Pons (tissue), 1 donor: Measurements from ENCODE around the gene SPON1.
"Not testable (repeated sequence)": the region's sequence is repeated elsewhere in the genome, so short reads cannot be mapped to it uniquely, and the experiment has no call there.

Source experiments
- DNase-seq: peaks from one replicate; pipeline ENCODE4 v3.0.0-alpha.2; 2016; ENCODE audit warnings: low spot score

Gene SPON1

DNA sequence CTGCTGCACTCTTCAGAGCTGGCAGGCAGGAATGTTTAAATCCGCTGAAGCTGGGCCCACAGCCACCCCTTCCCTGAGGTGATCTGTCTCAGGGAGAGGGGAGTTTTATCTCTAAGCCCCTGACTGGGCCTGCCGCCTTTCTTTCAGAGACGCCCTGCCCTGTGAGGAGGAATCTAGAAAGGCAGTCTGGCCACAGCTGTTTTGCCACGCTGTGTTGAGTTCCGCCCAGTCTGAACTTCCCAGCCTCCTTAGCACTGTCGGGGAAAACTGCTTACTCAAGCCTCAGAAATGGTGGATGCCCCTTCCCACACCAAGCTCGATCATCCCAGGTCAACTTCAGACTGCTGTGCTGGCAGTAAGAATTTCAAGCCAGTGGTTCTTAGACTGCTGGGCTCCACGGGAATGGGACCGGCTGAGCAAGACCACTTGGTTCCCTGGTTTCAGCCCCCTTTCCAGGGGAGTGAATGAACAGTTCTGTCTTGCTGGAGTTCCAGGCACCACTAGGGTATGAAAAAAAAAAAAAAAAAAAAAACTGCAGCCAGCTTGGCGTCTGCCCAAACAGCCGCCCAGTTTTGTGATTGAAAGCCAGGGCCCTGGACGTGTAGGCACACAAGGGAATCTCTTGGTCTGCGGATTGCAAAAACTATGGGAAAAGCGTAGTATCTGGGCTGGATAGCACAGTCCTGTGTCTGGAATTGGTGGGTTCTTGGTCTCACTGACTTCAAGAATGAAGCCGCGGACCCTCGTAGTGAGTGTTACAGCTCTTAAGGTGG is 127.4 kb downstream of the SPON1 start:
- DNase-seq, result no peak

DNA sequence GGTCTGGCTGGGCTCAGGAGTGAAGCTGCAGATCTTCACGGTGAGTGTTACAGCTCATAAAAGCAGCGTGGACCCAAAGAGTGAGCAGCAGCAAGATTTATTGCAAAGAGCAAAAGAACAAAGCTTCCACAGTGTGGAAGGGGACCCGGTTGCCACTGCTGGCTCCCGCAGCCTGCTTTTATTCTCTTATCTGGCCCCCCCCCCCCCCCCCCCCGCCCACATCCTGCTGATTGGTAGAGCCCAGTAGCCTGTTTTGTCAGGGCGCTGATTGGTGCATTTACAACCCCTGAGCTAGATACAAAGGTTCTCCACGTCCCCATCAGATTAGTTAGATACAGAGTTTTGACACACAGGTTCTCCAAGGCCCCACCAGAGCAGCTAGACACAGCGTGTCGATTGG is 128.1 kb downstream of the SPON1 start:
- DNase-seq, result not testable (repeated sequence)

DNA sequence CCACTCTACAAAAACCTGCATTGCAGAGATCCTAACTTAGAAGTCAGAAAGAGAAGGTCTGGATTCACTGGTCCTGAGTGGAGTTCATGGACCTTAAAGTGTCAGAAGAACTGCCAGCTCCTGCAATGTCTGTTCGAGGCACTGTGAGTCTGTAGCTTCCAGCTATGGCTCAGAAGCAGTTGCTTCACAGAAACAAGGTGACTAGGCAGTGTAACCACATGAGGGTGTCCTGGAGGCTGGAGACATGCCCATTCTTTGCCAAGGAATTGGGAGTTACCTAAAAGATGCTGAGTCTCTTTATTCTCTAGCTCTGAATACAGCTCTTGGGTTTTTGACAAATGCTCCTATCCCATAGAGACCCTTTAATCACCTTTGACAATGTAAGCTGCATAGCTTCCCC is 130.5 kb downstream of the SPON1 start:
- no peak for DNase-seq

DNA sequence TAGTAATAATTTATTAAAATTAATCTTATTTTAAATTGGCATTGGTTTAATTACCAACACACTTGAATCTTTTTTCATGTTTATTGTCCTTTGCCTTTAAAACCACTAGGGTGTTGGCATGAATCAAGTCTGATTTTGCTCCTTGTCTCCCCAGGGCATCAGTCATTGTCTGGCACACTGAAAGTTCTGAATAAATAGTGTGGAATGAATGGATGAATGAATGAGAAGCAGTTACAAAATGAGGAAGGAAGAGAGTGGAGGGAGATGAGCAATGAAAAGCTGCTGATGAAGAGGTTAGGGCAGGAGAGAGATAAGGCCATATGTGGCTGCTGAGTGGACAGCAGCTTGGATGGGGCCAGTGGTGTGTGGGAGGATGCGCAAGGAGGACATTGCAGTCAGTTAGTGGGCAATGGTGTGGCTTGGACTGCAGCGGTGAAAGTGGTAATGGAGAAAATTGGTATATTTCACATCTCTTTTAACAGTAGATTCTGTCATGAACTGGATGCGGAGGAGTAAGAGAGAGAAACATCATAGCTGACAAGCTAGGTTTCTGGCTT is 132.0 kb downstream of the SPON1 start:
- no peak for DNase-seq

DNA sequence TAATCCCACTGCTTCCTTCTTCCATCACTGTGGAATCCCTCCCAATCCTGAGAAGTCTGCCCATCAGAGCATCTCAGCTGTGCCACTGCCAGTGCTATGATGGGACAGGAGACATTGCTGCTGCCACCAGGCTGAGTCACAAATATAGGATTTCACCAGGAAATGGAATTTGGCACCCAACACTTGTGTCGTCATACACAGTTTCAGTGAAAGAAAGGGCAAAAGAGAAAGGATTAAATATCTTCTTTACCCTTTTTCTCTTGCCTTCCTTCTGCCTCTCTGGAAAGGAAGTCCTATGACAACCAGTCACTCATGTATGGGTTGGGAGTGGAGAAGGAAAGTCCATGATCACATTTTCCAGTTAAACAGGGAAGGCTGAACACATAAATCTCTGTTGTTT is 133.4 kb downstream of the SPON1 start:
- no peak for DNase-seq

DNA sequence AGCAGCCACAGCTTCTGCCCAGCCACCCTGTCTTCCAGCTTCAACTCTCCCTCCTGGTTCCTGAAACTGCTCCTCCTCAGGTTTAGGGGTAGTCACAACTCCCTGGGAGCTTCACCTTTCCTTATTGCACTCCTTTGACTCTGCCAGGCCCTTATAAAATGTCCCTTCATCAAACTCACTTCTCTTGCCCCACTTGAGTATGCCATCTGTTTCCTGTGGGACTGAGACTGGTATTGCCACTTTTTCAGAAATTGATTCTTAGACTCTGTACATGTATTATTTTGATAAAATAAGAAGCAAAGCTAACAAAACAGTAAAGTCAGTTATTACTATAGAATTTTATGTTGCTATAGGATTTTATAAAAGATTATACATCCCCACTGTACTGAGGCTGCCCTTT is 134.1 kb downstream of the SPON1 start:
- DNase-seq, result no peak

DNA sequence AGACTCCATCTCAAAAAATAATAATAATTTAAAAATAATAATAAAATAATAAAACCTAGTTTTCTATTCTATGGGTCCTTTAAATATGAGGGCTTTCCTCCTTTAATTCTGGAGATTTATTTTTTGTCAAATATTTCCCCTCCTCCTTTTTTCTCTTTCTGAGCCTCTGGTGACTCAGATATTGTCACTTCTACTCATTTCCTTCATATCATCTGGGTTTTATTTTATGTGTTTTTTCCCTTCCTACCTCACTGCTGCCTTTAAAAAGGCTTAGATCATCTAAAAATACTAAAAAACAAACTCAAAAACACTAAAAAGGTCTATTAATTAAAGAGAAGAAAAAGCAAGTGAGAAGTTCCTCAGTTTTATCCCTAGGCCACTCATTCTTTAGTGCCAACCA is 138.9 kb downstream of the SPON1 start:
- DNase-seq, result no peak

DNA sequence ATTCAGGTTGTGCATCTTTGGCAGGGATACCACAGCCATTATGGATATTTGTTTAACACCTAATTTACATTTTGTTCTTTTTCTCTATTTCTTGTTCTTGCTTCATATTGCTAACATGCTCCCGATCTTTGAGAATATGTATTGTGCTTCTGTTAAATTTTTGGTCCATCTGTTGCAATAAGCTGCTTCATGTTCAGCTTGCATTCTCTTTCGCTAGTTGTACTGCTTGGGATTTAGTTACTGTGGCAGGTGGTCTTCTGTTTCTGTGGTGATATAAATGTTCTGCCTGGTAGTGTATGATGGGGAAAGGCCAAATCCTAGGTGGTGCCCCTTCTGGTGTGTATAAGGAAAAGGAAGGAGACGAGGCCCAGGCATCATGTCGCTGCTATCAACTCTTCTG is 140.2 kb downstream of the SPON1 start:
- no peak for DNase-seq

DNA sequence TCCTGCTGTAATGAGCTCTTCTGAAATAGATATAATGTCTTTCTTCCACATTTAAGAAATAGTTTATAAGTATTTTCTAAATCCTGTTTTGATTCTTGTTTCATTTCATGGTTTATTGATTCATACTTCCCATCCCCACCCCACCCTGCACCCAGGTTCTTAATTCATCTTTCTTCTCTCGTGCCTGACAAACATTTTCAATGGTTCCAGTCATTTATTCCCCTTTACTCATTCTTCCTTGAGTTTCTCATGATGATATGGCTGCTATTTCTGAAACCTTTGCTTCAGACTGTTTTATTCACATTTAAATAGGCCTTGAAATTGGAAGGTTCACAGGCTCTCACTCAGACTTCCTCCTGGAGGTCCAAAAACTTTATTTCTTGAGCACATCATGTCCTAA is 142.9 kb downstream of the SPON1 start:
- no peak for DNase-seq

DNA sequence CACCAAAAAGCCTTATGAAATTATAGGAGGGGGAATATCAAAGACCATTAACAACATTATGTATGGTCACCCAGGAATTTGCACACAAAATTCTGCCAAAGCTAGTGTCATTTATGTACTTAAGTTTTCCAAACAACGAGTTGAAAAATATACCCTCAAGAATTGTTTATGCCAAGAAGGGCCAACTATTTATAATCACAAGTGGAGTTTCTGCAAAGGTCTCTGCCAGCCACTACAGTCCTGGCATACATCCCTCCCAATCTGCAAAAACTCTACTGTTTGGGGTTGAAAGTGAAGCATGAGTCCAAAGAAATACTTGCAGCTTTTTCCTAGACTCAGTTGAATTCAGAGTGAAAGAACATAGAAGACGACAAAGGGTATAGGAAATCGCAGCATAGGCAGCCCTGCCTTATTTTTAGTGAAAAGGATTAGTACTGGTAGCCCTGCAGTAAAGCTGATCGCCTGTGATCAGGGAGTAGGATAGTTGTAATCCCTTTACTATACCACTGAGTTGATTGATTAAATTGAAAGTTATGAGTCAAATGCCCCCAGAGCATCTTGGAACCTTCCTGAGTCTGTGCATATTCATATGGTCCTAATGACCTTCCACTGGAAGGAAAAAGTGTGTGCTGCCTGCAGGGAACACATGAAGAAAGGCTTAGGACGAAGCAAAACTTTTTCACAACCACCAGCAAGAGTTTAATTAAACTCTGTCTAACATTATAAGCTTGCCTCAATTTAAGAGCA is 144.0 kb downstream of the SPON1 start:
- DNase-seq, result no peak

DNA sequence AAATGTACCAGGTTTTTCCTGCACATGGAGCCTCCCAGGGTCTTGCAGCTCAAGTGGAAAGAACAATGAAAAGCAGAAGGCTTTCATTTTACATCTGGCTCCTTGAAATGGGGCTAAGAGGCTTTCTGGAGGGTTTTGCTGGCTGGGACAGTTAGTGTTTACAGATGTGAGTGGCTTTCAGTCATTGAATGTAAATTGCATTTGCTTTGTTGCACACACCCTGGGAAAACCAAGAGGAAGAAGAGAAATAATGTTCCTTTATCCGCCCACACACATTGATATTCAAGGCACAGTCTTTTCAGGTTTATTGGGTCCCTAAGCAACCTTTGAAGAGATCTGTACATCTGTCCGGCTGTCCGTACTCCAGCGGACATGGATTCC is 144.5 kb downstream of the SPON1 start:
- no peak for DNase-seq

DNA sequence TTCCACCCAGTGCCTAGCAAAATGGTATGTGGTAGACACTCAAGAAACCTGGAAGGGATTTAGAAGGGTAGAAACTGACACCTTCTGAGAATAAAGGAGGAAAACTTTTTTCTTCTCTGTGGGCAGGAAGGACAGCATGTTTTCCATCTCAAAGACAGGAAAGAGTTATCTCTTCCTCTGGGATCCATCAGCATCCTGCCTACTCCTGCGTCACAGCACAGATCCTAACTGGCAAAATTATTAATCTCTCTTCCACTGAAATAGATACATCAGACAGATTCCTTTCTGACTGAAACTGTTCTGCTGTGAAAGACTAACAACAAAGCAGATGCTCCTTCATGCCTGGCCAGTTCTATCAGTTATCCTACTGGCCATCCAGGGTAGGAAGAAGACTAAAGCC is 147.2 kb downstream of the SPON1 start:
- DNase-seq, result no peak

DNA sequence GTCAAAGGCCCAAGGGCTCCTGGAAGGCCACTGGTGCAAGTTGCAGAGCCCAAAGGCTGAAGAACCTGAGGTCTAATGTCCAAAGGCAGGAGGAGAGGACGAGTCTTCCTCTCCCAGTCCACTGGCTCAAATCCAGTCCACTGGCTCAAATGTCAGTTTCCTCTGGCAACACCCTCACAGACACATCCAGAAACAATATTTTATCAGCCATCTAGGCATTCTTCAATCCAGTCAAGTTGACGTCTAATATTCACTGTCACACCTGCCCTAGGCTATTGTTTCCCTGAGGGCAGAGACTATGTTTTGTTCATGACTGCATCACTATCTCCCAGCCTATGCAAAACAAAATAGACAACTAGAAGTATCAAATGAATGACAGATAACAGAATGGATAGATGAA is 148.1 kb downstream of the SPON1 start:
- no peak for DNase-seq

DNA sequence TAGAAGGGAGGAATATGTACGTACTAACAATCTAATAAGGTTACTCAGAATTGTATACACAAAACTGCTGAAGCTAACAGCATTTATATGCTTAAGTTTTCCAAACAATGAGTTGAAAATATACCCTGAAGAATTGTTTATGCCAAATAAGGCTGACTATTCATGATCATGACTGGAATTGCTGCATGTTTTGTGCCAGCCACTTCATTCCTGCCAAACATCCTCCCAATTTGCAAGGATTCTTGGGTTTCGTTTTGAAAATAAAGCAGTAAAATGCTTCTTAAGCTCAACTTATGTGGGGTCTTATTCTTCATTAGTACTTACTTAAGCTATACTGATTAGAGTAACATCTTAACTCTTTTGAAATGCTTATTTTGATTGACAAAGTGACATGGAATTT is 149.0 kb downstream of the SPON1 start:
- peak; percentile 4 for DNase-seq

DNA sequence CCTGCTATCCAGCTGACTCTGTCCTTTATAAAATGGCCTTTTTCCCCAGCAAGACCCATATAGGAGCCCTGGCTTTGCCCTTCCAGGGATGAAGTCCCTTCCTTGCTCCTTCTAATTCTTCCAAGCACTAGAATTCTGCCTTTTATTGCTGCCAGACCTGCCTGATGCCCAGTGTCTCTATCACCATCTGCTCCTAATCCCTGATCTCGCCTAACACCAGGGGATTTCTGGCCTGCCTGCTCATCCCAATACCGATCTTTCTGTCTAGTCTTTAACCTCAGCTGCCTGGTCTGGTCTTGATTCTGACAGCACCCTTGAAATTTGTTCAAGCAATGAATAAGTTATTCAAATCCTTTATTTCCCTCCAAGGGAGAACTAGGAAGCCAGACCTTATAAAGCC is 150.2 kb downstream of the SPON1 start:
- no peak for DNase-seq

DNA sequence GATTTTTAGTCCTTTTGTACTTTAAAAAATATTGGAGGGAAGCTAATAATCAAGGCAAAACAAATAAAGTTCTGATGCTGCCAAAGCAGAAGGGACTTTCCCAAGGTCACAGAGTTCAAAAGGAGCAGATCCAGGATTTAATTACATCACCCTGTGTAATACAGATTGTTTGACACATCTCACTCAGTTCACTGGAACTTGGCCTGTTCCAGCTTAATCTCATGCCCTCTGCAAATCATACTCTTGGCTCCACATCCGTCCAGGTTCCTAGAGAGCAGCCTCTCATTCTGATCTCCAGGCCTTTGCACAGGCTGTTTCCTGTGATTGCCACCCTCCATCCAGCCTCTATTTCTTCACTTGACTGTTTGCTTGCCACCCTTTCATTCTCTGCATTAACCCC is 151.7 kb downstream of the SPON1 start:
- DNase-seq, result no peak

DNA sequence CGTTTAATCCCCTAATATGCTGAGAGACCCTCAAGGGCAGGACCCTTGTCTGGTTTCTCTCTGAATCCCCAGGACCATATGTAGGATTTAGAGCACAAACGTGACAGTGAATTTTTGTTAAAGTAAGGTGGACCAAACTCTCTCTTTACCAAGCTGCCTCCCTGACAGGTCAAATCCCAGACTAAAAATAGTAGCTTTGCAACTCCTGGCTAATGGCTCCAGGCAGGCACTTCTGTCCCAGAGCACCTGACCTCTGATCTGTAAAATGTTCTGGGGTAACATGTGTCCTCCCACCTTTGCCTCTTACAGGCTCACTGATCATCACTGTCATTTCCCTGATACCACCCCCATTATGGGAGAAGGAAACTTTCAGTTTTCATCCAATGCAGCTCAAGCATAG is 152.3 kb downstream of the SPON1 start:
- no peak for DNase-seq

DNA sequence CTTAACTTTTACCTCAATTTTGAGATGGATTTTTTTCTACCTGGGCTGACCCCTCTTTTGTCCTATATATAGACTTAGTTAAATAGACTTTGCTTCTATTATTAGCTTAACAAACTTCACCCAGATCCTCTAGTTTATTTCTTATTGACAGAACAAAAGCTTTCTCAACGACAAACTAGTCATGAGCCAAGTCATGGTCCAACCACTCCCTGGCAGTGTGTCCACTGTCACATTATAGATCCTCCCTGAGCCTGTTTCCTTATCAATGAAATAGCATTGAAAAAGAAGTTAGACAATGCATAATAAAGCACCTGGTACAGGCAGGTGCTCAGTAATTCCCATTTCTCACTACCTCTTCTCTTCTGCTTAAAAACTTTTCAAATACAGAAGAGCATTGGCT is 155.1 kb downstream of the SPON1 start:
- DNase-seq, result no peak

DNA sequence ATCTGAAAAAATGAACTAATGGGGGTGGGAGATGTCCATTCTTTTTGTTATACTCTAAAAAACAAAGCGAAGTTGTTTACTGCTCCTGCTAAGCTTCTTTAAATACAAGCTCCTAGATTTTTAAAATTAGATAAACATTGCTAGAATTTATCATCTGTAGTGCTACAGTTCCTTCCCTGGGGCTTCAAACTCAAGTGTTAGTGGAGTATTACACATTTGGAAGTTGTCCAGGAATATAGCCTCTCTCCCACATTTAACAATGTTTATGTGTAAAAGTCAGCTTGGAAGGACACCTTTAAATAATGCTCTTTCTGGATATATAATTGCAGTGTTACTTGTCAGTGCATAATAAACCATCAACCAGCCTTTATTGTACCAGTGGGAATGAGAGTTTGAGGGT is 155.5 kb downstream of the SPON1 start:
- DNase-seq, result no peak

DNA sequence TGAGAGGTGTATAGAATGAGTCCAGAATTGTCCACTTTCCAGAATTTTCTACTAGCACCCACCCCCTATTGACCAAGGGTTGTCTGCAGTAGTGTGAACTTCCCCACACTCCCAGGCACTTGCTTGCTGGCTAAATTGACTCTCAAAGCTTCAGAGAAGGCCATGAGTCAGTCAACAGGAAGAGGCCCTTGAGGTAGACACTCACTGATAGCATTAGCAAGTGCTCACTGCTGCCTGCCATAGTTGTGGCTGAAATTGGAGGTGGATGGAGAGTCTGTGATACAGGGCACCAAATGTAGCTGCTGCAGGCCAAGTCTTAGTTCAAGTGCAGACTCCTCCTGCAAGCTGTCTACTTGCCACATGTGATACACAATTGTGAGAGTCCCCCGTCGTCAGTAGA is 156.8 kb downstream of the SPON1 start:
- no peak for DNase-seq

DNA sequence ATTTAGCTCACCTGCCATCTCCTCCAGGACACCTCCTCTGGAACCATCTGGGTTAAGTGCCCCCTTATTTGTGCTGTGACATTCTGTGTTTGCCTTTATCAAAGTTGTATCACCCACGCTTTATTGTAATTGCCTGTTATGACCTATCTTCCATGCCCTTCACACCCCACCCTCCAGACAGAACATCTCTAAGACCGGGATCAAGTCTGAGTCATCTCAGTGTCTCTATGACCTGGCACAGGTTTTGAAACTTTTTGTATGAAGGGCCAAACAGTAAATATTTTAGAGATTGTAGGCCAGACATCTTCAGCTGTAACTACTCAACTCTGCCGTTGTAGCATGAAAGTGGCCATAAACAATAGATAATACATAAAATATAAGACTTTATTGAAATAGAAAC is 161.8 kb downstream of the SPON1 start:
- no peak for DNase-seq

DNA sequence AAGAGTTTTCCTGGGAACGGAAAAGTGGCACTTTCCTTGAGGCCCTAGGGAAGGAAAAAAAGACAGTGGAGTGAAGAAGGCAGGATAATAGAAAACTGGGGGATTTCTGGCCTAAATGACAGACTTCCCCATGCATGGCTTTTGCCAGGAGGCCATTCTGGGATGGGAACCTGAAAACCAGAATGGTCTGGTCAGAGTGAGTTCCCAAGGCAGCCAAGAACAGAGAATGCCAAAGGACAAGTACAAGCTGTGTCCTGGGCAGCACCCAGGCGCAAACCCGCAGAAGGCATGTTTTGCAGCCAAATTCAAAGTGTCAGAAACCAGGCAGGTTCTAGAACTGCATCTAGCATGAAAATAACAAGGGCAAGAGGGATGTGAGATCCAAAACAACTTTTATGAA is 162.4 kb downstream of the SPON1 start:
- peak; percentile 15 for DNase-seq

DNA sequence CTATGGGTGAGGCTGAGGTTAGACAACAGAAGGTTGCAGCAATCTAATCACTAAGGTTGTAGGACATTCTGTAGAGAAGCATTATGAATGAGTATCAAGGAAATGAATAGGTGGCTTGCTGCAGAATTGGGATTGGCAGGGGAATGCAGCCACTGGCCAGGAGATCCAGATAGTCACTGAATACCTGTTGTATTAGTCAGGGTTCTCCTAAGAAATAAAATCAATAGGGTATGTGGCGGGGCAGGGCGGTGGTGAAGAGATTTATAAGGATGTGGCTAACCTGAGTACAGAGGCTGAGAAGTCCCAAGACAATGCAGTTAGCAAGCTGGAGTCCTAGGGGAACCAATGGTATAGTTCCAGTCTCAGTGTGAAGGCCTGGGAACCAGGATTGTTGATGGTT is 163.0 kb downstream of the SPON1 start:
- DNase-seq, result no peak

DNA sequence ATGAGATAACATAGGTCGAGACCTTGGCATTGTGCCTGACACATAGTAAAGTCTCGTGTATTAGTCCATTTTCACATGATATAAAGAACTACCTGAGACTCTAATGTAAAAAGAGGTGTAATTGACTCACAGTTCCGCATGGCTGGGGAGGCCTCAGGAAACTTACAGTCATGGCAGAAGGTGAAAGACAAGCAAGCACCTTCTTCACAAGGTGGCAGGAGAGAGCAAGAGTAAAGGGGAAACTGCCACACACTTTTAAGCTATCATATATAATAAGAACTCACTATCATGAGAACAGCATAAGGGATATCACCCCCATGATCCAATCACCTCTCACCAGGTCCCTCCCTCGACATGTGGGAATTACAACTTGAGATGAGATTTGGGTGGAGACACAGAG is 165.2 kb downstream of the SPON1 start:
- DNase-seq, result no peak
